Measurements from ENCODE around the gene USP12. TPM values are rescaled to one million over a fixed set of nuclear protein-coding genes. Genes with fewer than 3 reads are reported as not detected.
"Not testable (repeated sequence)": the region's sequence is repeated elsewhere in the genome, so short reads cannot be mapped to it uniquely, and the experiment has no call there.

The USP12 gene
- polyA plus RNA-seq, 1 experiment = 4.4 TPM

- Histone ChIP-seq H3K36me3 (ENCODE audit: control insufficient read depth, insufficient read depth, low read length) (no peaks in the 10 kb centered on the region), H3K4me3 (ENCODE audit: low read depth, low read length) (no peak overlapping the region), H3K27me3 (ENCODE audit: control insufficient read depth, insufficient read depth, low read length) (no peaks in the 10 kb centered on the region)
- TF ChIP-seq, protein P1, sequence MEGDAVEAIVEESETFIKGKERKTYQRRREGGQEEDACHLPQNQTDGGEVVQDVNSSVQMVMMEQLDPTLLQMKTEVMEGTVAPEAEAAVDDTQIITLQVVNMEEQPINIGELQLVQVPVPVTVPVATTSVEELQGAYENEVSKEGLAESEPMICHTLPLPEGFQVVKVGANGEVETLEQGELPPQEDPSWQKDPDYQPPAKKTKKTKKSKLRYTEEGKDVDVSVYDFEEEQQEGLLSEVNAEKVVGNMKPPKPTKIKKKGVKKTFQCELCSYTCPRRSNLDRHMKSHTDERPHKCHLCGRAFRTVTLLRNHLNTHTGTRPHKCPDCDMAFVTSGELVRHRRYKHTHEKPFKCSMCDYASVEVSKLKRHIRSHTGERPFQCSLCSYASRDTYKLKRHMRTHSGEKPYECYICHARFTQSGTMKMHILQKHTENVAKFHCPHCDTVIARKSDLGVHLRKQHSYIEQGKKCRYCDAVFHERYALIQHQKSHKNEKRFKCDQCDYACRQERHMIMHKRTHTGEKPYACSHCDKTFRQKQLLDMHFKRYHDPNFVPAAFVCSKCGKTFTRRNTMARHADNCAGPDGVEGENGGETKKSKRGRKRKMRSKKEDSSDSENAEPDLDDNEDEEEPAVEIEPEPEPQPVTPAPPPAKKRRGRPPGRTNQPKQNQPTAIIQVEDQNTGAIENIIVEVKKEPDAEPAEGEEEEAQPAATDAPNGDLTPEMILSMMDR (IDR thresholded peaks at IDR 0.05; ENCODE audit: insufficient read depth, low read depth, low read length) = no peak
- ChIA-PET CTCF (interaction anchor here (0.9 kb wide), 1 partner anchor 253 kb away, joined by 3 read pairs; no protein-coding TSS in a partner anchor), POLR2A (no interaction called here)
- no peak for DNase-seq (ENCODE audit: low read depth)
Observed at GRCh38 chr13:27125357-27126282, 46.0 kb downstream of the USP12 start.

DNA sequence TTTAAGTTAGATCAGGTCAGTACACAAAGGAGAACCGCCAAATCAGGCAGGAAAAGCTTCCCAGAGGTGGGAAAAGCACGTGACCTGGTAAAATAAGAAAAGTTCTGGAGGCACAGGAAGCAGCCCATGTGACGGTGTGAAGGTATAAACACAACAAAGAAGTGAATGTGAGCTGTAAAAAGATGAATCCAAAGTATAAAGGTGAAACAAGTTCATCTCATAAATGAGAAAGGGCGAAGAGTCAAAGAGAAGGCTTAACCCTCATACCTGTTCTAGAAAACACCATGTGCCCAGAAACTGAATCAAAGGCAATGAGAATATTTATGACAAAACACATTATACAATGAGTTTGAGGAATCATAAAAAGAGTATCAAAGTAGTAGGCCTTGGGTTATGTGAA lies 47.0 kb downstream of the USP12 start:
- CTCF ChIA-PET = no interaction called here

DNA sequence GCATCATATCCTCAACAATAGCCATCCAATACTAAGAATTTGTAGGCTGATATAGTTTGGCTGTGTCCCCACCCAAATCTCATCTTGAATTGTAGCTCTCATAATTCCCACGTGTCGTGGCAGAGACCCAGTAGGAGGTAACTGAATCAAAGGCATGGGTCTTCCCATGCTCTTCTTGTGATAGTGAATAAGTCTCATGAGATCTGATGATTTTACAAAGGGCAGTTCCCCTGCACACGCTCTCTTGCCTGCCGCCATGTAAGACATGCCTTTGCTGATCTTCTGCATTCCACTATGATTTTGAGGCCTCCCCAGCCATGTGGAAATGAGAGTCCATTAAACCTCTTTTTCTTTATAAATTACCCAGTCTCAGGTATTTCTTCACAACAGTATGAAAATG lies 48.2 kb downstream of the USP12 start:
- POLR2A ChIA-PET = not testable (repeated sequence)

More for the DNA sequence above, 47.0 kb downstream of the USP12 start:
- H3K27me3 ChIP-seq (ENCODE audit: control insufficient read depth, insufficient read depth, low read length) = no peaks in the 10 kb centered on the region
- DNase-seq (ENCODE audit: low read depth) = no peak
- TF ChIP-seq, protein P1 (IDR thresholded peaks at IDR 0.05; ENCODE audit: insufficient read depth, low read depth, low read length) = no peak
- no peaks in the 10 kb centered on the region for H3K36me3 ChIP-seq (ENCODE audit: control insufficient read depth, insufficient read depth, low read length)
- no peak overlapping the region for H3K4me3 ChIP-seq (ENCODE audit: low read depth, low read length)
- POLR2A ChIA-PET = no interaction called here

GRCh38 chr13:27122036-27122435 lies 49.6 kb downstream of the USP12 start:
- no peak overlapping the region for H3K4me3 ChIP-seq (ENCODE audit: low read depth, low read length)
- ChIA-PET CTCF (no interaction called here), POLR2A (no interaction called here)
- DNase-seq (ENCODE audit: low read depth) = no peak
- no peaks in the 10 kb centered on the region for H3K27me3 ChIP-seq (ENCODE audit: control insufficient read depth, insufficient read depth, low read length)
- TF ChIP-seq, protein P1 (IDR thresholded peaks at IDR 0.05; ENCODE audit: insufficient read depth, low read depth, low read length) = no peak
- H3K36me3 ChIP-seq (ENCODE audit: control insufficient read depth, insufficient read depth, low read length) = no peaks in the 10 kb centered on the region

More for the DNA sequence above, 48.2 kb downstream of the USP12 start:
- H3K27me3 ChIP-seq (ENCODE audit: control insufficient read depth, insufficient read depth, low read length); CTCF ChIA-PET; H3K36me3 ChIP-seq (ENCODE audit: control insufficient read depth, insufficient read depth, low read length); DNase-seq (ENCODE audit: low read depth); H3K4me3 ChIP-seq (ENCODE audit: low read depth, low read length): not testable (repeated sequence)

GRCh38 chr13:27120811-27121210 lies 50.8 kb downstream of the USP12 start:
- no peak for DNase-seq (ENCODE audit: low read depth)
- no peaks in the 10 kb centered on the region for H3K27me3 ChIP-seq (ENCODE audit: control insufficient read depth, insufficient read depth, low read length)
- H3K36me3 ChIP-seq (ENCODE audit: control insufficient read depth, insufficient read depth, low read length) = no peaks in the 10 kb centered on the region
- H3K4me3 ChIP-seq (ENCODE audit: low read depth, low read length) = no peak overlapping the region
- POLR2A ChIA-PET = interaction anchor here (0.6 kb wide), 1 partner anchor 25 kb away, joined by 4 read pairs; no protein-coding TSS in a partner anchor
- CTCF ChIA-PET = interaction anchor here (1.0 to 1.2 kb wide), 2 partner anchors 46 to 135 kb away, joined by 3 read pairs; no protein-coding TSS in a partner anchor
- TF ChIP-seq, protein P1 (IDR thresholded peaks at IDR 0.05; ENCODE audit: insufficient read depth, low read depth, low read length) = no peak
